Neural cell (in vitro differentiated cells): ENCODE results near the gene STX1A. TPM values are rescaled to one million over a fixed set of nuclear protein-coding genes. Genes with fewer than 3 reads are reported as not detected.
"Not testable (repeated sequence)": the region's sequence is repeated elsewhere in the genome, so short reads cannot be mapped to it uniquely, and the experiment has no call there.

ENCODE experiments used
- H2AFZ ChIP-seq: fragments of 200-600, 300-800 bp; sonication (generic), shearing (Covaris generic); 2 replicates; pipeline ENCODE4 v1.6.0; 2014; ENCODE audit warnings: low read depth, mild to moderate bottlenecking, antibody characterized with exemption, low read length, moderate library complexity
- H3F3A ChIP-seq: fragments of 200-600 bp; shearing (Covaris generic); 2 replicates; pipeline ENCODE4 v1.6.1; 2016; ENCODE audit warnings: mild to moderate bottlenecking, moderate library complexity, mixed read lengths, antibody characterized with exemption, low read length; ENCODE audit not compliant: insufficient read depth, poor library complexity, severe bottlenecking
- H3K27ac ChIP-seq: fragments of 200-600, 300-800 bp; sonication (generic), shearing (Covaris generic); 2 replicates; pipeline ENCODE4 v1.5.1; 2014; ENCODE audit warnings: mild to moderate bottlenecking, low read length, moderate library complexity
- H3K27me3 ChIP-seq: fragments of 300-800, 200-600 bp; sonication (generic), shearing (Covaris generic); 2 replicates; pipeline ENCODE4 v1.6.0; 2014; ENCODE audit warnings: mild to moderate bottlenecking, low read depth, low read length, moderate library complexity; ENCODE audit not compliant: insufficient read depth
- H3K36me3 ChIP-seq: fragments of 300-800, 200-600 bp; sonication (generic), shearing (Covaris generic); 2 replicates; pipeline ENCODE4 v1.5.1; 2014; ENCODE audit warnings: mild to moderate bottlenecking, antibody characterized with exemption, low read length, moderate library complexity; ENCODE audit not compliant: insufficient read depth
- H3K4me2 ChIP-seq: fragments of 300-800, 200-600 bp; sonication (generic), shearing (Covaris generic); 2 replicates; pipeline ENCODE4 v1.6.0; 2014; ENCODE audit warnings: mild to moderate bottlenecking, low read length
- H3K4me3 ChIP-seq: fragments of 300-800, 200-600 bp; sonication (generic), shearing (Covaris generic); 2 replicates; pipeline ENCODE4 v1.5.1; 2014; ENCODE audit warnings: mild to moderate bottlenecking, low read length, moderate library complexity
- H3K79me2 ChIP-seq: fragments of 200-600 bp; shearing (Covaris generic); replicated peaks from 2 replicates; pipeline ENCODE4 v1.6.0; 2014; ENCODE audit warnings: mild to moderate bottlenecking, low read length, moderate library complexity; ENCODE audit not compliant: insufficient read depth
- H3K9ac ChIP-seq: fragments of 300-800, 200-600 bp; sonication (generic), shearing (Covaris generic); 2 replicates; pipeline ENCODE4 v1.6.1; 2016; ENCODE audit warnings: mild to moderate bottlenecking, low read length, mixed read lengths
- H3K9me2 ChIP-seq: fragments of 200-600 bp; shearing (Covaris generic); 2 replicates; pipeline ENCODE4 v1.6.1; 2016; ENCODE audit warnings: mild to moderate bottlenecking, low read length, mixed read lengths; ENCODE audit not compliant: insufficient read depth
- H3K9me3 ChIP-seq: fragments of 200-600, 300-800 bp; sonication (generic), shearing (Covaris generic); 2 replicates; pipeline ENCODE4 v1.6.1; 2016; ENCODE audit warnings: mild to moderate bottlenecking, mixed run types, low read length, moderate library complexity, mixed read lengths
- H4K20me1 ChIP-seq: fragments of 200-600 bp; shearing (Covaris generic); 2 replicates; pipeline ENCODE4 v1.6.1; 2016; ENCODE audit warnings: mild to moderate bottlenecking, mixed run types; ENCODE audit not compliant: insufficient read depth
- CTCF ChIP-seq: fragments of 450-650 bp; IDR thresholded peaks from 2 replicates; pipeline ENCODE4 v1.5.1; 2014; ENCODE audit warnings: antibody characterized with exemption, mild to moderate bottlenecking, moderate library complexity; ENCODE audit not compliant: poor library complexity, severe bottlenecking
- EP300 ChIP-seq: fragments of 450-650 bp; conservative IDR thresholded peaks from 2 replicates; pipeline ENCODE4 v1.6.1; 2014; ENCODE audit warnings: antibody characterized with exemption, mild to moderate bottlenecking, moderate library complexity; ENCODE audit not compliant: poor library complexity, severe bottlenecking
- EZH2 ChIP-seq: fragments of 200-600, 300-800 bp; shearing (Covaris generic), sonication (generic); IDR thresholded peaks from 2 replicates; pipeline ENCODE4 v1.6.1; 2014; ENCODE audit warnings: antibody characterized with exemption, low read length, borderline replicate concordance, mild to moderate bottlenecking; ENCODE audit not compliant: insufficient read depth, poor library complexity, severe bottlenecking
- MXI1 ChIP-seq: fragments of 450-650 bp; conservative IDR thresholded peaks from 2 replicates; pipeline ENCODE4 v1.6.1; 2014; ENCODE audit warnings: antibody characterized with exemption, mild to moderate bottlenecking; ENCODE audit not compliant: poor library complexity, severe bottlenecking
- POLR2AphosphoS5 ChIP-seq: IDR thresholded peaks from 2 replicates; pipeline ENCODE4 v1.6.1; 2012
- RAD21 ChIP-seq: fragments of 450-650 bp; conservative IDR thresholded peaks from 2 replicates; pipeline ENCODE4 v1.6.1; 2014; ENCODE audit warnings: antibody characterized with exemption, mild to moderate bottlenecking, moderate library complexity
- REST ChIP-seq: IDR thresholded peaks from 2 replicates; pipeline ENCODE4 v1.6.1; 2012; ENCODE audit warnings: borderline replicate concordance
- SMC3 ChIP-seq: fragments of 450-650 bp; conservative IDR thresholded peaks from 2 replicates; pipeline ENCODE4 v1.6.1; 2014; ENCODE audit warnings: antibody characterized with exemption, mild to moderate bottlenecking, moderate library complexity; ENCODE audit not compliant: poor library complexity
- TAF1 ChIP-seq: IDR thresholded peaks from 2 replicates; pipeline ENCODE4 v1.6.1; 2012; ENCODE audit warnings: low read depth
- polyA plus RNA-seq: library from polyadenylated mRNA; depleted of rRNA; stranded (reverse); fragments of >200 nt; gene quantifications from 2 replicates; pipeline ENCODE4 v1.2.3, GENCODE V29; 2014

STX1A gene
- polyA plus RNA-seq, 1 donor from 2014 or later = 123 TPM

DNA sequence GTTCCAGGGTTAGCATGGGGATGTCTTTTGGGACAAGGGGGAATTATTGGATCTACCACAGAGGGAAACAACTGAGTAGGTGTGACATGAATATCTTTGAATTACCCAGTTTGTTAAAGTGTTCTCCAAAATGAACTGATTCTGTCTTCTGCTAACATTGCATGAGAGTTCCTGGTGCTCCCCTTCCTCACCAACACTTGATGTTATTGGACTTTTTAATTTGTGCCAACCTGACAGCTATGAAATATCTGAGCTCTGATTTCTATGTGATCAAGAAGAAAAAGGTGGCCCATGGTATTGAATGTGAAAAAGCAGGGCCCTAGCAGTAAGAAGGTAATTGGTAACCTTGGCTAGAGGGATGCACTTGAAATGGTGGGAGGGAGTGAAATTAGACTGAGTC, 56.4 kb downstream of the STX1A start:
- H3K4me3 ChIP-seq = no peak overlapping the region
- no peak overlapping the region for H3K9ac ChIP-seq
- no peaks in the 10 kb centered on the region for H3K79me2 ChIP-seq
- no peak for TF ChIP-seq EP300
- H3K4me2 ChIP-seq = no peak overlapping the region
- no peaks in the 10 kb centered on the region for H4K20me1 ChIP-seq
- H2AFZ ChIP-seq = no peak overlapping the region
- no peaks in the 10 kb centered on the region for H3K27me3 ChIP-seq
- no peak overlapping the region for H3K27ac ChIP-seq
- no peaks in the 10 kb centered on the region for H3K9me3 ChIP-seq
- no peaks in the 10 kb centered on the region for H3F3A ChIP-seq
- no peaks in the 10 kb centered on the region for H3K36me3 ChIP-seq
- H3K9me2 ChIP-seq = no peaks in the 10 kb centered on the region

DNA sequence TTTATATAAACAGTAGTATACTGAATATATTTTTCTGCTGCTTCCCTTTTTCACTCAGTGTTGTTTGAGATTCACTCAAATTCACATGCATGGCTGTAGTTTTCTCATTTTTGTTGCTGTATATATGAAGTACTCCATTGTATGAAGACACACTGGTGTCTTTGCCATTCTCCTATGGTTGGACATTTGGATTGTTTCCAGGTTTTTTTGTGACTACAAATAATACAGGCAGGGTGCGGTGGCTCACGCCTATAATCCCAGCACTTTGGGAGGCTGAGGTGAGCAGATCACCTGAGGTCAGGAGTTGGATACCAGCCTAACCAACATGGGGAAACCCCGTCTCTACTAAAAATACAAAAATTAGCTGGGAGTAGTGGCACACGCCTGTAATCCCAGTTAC, 58.9 kb downstream of the STX1A start:
- H3K36me3 ChIP-seq, H3K9ac ChIP-seq, H3K9me2 ChIP-seq, H3K27ac ChIP-seq, H3K9me3 ChIP-seq, H3K27me3 ChIP-seq, H3K4me2 ChIP-seq, H3K4me3 ChIP-seq, H3K79me2 ChIP-seq, H3F3A ChIP-seq, H4K20me1 ChIP-seq, H2AFZ ChIP-seq: not testable (repeated sequence)

DNA sequence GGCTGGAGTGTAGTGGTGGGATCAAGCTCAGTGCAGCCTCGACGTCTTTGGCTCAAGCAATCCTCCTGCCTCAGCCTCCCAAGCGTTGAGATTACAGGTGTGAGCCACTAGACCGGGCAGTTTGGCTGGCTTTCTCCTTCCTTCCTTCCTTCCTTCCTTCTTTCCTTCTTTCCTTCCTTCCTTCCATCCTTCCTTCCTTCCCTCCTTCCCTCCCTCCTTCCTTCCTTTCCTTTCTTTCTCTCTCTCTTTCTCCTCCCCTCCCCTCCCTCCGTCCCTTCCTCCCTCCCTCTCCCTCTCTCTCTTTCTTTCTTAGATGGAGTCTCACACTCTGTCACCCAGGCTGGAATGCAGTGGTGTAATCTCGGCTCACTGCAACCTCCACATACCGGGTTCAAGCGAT, 59.5 kb downstream of the STX1A start:
- H3K4me2 ChIP-seq = no peak overlapping the region
- H3K27ac ChIP-seq = no peak overlapping the region
- no peaks in the 10 kb centered on the region for H3K9me3 ChIP-seq
- no peaks in the 10 kb centered on the region for H3K9me2 ChIP-seq
- TF ChIP-seq EP300 (no peak), TAF1 (no peak), POLR2AphosphoS5 (no peak), REST (no peak), EZH2 (no peak), CTCF (no peak), MXI1 (no peak), RAD21 (no peak), SMC3 (no peak)
- no peak overlapping the region for H2AFZ ChIP-seq
- H3K36me3 ChIP-seq = no peaks in the 10 kb centered on the region
- no peaks in the 10 kb centered on the region for H3K79me2 ChIP-seq
- no peak overlapping the region for H3K9ac ChIP-seq
- H4K20me1 ChIP-seq = no peaks in the 10 kb centered on the region
- H3K27me3 ChIP-seq = no peaks in the 10 kb centered on the region
- H3F3A ChIP-seq = no peaks in the 10 kb centered on the region
- H3K4me3 ChIP-seq = no peak overlapping the region

- not testable (repeated sequence) for H3K4me3 ChIP-seq, H3K27me3 ChIP-seq, H3K79me2 ChIP-seq, H3K9ac ChIP-seq, H3K27ac ChIP-seq, H3K9me3 ChIP-seq, H2AFZ ChIP-seq, H3K4me2 ChIP-seq, H3F3A ChIP-seq, H3K36me3 ChIP-seq, H4K20me1 ChIP-seq, H3K9me2 ChIP-seq
Observed at GRCh38 chr7:73655309-73655708, 64.2 kb downstream of the STX1A start.
